Midbrain (tissue), 1 donor: ENCODE measurements around the gene CHPF2.
A peak's percentile ranks its signal among the peaks of the same experiment; 100 is the strongest.

Experiments
- DNase-seq: peaks from one replicate; lab custom pipeline; 2025; lab: John Stamatoyannopoulos, UW

Gene CHPF2

DNA sequence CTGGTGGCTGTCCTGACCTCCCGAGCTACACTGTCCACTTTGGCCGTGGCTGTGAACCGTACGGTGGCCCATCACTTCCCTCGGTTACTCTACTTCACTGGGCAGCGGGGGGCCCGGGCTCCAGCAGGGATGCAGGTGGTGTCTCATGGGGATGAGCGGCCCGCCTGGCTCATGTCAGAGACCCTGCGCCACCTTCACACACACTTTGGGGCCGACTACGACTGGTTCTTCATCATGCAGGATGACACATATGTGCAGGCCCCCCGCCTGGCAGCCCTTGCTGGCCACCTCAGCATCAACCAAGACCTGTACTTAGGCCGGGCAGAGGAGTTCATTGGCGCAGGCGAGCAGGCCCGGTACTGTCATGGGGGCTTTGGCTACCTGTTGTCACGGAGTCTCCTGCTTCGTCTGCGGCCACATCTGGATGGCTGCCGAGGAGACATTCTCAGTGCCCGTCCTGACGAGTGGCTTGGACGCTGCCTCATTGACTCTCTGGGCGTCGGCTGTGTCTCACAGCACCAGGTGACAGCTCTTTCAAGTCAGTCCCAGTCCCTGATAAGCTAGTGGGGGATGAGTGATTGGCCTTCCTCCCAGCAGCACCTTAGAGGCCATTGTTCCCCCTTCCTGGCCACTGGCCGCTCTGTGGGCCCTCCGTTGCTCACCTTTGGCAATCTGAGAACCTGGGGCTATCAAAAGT, 3.0 kb downstream of the CHPF2 start:
- DNase-seq = no peak

DNA sequence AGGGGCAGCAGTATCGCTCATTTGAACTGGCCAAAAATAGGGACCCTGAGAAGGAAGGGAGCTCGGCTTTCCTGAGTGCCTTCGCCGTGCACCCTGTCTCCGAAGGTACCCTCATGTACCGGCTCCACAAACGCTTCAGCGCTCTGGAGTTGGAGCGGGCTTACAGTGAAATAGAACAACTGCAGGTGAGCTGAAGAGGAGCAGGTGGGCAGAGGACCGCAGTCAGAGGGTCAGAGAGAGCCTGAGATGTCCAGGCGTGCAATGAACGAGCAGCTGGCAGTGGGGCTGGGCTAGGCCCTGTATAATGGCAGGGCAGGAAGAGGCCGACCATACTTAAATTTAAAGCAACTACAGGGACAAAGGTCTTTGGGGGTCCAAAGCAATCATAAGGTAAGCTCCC, 4.1 kb downstream of the CHPF2 start:
- DNase-seq = no peak

DNA sequence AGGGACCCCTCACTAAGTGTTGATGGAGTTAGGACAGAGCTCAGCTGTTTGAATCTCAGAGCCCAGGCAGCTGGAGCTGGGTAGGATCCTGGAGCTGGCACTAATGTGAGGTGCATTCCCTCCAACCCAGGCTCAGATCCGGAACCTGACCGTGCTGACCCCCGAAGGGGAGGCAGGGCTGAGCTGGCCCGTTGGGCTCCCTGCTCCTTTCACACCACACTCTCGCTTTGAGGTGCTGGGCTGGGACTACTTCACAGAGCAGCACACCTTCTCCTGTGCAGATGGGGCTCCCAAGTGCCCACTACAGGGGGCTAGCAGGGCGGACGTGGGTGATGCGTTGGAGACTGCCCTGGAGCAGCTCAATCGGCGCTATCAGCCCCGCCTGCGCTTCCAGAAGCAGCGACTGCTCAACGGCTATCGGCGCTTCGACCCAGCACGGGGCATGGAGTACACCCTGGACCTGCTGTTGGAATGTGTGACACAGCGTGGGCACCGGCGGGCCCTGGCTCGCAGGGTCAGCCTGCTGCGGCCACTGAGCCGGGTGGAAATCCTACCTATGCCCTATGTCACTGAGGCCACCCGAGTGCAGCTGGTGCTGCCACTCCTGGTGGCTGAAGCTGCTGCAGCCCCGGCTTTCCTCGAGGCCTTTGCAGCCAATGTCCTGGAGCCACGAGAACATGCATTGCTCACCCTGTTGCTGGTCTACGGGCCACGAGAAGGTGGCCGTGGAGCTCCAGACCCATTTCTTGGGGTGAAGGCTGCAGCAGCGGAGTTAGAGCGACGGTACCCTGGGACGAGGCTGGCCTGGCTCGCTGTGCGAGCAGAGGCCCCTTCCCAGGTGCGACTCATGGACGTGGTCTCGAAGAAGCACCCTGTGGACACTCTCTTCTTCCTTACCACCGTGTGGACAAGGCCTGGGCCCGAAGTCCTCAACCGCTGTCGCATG, 5.2 kb downstream of the CHPF2 start:
- no peak for DNase-seq

DNA sequence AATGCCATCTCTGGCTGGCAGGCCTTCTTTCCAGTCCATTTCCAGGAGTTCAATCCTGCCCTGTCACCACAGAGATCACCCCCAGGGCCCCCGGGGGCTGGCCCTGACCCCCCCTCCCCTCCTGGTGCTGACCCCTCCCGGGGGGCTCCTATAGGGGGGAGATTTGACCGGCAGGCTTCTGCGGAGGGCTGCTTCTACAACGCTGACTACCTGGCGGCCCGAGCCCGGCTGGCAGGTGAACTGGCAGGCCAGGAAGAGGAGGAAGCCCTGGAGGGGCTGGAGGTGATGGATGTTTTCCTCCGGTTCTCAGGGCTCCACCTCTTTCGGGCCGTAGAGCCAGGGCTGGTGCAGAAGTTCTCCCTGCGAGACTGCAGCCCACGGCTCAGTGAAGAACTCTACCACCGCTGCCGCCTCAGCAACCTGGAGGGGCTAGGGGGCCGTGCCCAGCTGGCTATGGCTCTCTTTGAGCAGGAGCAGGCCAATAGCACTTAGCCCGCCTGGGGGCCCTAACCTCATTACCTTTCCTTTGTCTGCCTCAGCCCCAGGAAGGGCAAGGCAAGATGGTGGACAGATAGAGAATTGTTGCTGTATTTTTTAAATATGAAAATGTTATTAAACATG, 6.0 kb downstream of the CHPF2 start:
- no peak for DNase-seq

DNA sequence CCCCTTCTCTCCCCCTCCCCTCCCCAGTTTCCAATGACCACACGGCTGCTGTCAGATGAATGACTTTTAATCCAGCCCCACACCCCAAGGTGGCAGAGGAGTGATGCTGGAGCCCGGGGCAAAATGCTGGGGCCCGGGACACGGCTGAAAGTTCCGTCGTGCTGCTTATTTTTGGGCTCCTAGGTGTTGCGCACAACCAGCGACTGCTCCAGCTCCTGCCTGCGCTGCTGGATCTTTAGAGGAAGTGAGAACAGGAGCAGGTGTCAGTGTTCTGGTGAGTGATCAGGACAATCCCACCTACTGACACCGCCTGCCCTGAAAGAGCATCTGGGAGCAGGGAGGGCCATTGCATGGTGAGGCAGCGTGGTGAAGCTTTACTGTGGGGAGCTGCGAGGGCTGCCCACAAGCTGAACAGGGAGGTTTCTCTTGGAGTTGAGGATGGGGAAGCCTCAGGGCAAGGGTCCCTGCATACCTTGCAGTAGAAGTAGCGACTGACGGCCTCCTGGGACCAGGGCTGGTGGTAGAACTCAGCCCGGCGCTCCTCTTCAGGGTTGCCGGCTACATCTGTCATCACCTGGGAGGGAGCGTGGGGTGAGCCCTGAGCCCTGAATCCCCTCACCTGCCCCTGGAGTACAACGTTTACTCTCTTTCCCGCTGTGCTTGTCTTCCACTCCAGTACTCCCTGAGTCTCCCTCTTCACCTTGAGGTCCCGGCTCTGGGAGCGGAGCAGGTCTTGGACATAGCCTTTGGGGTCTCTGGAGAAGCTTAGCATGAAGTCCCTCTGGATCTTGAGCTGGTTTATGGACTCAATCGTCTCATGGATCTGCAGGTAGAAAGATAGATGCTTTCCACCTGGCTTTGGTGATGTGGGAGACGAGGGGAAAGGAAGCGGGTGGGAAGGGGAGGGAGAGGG, 6.9 kb downstream of the CHPF2 start:
- DNase-seq = no peak

DNA sequence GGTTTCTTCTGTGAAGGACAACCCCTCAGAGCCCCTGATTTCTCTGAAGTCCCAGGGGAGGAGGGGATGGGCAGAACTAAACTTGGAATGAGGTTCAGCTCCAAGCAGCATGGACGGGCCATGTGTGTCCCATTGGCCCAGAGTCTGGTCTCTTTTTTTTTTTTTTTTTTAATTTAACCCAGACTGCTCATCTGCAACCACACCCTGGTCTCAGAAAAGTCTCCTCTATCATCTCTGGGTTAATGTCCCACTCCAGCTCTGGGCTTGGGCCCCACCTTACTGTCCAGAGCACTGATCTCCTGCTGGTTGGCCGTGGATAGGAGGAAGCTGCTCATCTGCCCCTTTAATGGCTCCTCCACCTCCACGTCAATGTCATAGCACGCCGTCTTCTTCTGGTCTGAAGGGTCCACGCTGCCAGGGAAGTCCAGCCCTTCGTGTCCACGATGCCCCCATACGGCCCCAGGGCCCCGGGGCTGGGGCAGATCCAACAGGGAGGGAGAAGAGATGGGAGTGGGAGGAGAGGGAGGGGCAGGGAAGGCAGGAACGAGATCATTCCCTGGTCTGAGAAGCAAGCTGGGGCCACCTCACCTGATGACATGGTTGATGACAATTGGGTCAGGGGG, 7.7 kb downstream of the CHPF2 start:
- DNase-seq = no peak

DNA sequence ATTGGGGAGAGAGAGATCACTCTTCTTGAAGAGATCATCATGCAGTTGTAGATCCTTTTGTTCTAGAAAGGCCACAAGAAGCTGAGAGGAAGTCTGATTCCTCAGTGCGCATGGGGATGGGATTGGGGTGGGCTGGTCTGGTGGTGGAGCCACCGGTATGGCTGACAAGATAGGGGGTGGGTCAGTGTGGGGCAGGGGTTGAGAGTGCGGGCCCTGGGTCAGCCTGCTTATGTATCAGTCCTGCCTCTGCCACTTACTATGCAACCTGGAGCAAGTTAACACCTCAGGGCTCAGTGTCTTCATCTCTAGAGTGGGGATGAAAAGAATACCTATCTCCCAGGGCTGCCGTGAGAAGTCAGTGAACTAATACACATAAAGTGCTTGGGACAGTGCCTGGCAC, 8.3 kb downstream of the CHPF2 start:
- DNase-seq = no peak

DNA sequence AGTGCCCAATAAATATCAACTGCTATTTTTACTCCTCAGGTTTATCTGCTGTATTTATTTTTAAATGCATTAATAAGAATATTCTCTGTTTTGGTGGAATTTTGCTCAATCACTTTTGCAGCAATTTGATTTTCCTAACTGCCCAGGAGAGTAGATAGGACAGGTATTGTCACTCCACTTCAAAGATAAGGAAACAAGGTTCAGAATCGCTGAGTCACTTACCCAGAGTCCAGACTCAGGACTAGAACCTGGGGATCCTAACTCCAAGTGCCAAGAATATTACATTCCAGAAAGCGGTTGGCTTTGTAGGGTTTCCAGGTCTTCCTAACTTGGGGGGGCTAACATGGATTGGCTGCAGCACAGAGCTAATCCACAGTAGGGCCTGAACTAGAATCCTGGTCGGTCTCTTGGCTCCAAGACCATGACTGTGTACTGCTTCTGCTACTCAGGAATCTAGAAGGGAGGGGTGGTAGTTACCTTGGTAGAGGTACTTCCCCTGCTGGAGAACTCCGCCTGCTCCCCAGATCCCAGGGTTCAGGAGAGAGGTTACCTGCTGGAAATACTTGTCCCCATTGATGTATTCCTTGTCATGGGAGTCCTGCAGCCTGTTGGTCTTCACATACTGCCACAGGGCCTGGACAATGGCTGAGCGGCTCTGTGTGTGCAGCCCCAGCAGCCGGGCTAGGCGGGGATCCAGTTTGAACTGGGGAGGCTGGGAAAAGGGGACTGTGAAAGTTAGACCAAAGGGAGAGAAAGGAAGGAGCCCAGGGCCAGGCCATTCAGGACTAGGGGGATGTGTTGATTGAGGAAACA, 8.9 kb downstream of the CHPF2 start:
- DNase-seq = no peak

DNA sequence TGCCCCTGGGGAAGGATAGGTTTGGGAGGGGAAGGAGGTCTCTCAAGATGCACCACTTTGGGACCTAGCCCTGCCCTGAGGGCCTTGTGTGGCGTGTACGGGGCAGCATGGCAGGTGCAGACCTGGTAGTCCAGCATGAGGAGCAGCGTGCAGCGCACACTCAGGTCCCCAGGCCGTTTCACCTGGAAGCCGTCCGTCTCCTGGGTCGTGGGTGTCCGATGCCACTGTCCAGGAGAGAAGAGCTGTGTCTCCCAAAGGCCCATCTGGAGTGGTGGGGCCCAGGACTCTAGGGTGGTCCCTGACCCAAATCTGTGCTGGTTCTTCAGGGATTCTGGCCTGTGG, 9.4 kb downstream of the CHPF2 start:
- no peak for DNase-seq

DNA sequence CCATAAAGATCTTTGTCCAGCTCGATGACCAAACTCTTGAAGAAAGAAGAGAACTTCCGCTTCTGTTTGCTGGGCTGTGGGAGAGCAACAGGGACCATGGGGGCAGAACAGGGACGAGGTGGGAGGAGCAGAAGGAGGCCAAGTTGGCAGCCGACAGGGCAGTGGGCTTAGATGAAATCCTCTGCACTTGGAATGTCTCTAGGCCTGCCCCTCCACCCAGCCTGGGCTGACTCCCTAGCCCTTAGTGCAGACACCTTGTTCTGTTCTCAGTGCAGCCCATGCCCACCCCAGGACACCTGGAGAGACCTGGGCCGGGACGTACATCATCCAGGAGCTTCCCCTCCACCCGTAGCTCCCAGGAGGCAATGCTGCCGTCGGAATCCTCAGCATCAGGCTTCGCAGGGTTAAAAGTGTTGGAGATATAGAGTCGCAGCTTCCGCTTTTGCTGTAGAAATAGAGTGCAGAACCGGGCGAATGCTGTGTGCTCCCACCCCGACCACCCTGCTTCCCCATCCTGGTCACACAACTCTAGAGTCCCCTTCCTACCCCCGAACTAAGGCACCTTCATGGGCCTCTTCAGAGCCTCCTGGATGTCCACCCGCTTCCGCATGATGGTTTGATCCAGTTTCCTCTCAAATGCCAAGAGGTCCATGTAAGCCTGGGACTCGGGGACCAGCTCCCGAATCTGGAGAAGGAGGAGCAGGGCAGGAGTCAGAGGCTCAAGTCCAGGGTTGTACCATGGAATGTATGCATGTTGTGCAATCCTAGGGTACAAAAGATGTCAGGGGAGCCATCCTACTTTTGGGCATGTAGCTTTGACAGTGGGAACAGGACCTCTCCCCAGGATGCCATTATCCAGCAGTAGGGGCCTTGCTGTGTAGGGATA, 10.1 kb downstream of the CHPF2 start:
- no peak for DNase-seq

DNA sequence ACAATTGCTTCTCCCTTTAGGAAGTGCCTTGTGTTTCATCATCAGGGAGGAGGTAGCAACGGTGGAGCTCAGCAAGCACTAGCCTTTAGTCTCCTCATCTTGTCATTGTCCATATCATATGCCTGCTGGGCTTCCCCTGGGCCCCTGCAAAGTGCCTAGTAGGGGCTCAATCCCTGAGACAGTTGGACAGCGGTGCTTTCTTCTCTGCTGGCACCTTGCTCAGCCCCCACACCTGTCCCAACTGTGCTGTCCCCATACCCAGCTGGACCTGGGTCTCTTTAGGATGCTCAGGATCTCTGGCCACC, 10.7 kb downstream of the CHPF2 start:
- no peak for DNase-seq

DNA sequence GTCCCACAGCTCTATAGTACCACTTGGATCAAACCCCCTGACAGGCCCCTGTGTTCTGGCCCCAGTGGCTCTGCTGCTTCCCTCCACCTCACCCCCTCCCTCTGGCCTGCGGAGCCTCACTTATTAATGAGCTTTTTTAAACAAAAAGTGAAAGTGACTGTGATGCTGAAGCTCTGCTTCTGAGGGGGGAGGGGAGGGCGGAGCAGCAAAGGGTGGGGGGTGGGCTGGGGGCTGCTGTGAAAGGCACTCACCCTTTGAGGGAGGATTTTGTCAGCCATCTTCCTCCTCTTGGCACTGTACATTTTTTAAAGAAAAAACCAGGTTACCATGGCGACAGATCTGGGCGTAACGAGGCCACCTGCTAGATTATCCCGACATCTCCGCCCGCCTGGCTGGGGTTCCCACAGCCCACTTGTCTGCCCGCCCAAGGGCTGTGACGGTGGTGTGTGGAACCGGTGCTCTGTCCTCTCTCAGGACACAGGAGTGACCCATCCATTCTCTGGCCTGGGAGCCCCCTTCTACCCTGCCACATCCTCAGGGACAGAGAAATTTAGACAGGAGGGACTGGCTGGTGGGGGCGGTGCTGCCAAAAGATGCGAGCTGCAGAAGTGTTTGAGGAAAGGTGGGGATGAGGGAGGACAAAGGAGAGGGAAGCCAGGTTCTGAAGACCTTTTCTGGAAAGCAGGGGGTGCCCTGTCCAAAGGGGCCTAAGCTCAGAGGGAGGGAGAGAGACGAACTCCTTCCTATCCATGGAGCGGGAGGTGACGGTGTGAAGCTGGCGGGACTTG, 11.3 kb downstream of the CHPF2 start:
- no peak for DNase-seq

DNA sequence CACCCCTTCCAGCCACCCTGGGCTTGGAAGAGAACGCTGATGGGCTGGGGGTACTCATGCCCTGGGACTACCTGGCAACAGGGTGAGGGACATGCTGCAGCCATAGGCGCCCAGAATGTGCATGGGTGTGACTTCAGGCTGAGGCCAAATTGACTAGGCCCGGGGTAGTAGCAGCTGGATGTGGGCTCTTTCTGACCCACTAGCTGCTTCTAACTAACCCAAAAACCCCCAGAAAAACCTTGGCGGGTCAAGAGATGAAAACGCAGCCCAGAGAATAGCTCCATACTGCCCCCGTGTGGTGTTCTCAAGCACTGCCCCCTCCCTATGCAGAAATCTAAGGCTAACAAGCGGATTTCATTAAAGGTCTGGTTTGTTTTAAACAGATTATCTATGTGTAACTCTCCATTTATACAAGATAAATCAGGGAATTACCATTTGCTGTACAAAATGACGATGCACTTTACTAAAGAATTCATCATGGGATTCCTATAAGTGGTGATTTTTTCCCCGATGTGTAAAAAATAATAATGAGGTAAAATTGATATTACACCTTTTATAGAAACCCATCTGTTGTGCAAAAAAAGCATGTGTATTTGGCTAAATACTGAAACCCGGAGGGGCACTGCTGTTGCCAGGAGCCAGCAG, 12.0 kb downstream of the CHPF2 start:
- peak; percentile 65 for DNase-seq

DNA sequence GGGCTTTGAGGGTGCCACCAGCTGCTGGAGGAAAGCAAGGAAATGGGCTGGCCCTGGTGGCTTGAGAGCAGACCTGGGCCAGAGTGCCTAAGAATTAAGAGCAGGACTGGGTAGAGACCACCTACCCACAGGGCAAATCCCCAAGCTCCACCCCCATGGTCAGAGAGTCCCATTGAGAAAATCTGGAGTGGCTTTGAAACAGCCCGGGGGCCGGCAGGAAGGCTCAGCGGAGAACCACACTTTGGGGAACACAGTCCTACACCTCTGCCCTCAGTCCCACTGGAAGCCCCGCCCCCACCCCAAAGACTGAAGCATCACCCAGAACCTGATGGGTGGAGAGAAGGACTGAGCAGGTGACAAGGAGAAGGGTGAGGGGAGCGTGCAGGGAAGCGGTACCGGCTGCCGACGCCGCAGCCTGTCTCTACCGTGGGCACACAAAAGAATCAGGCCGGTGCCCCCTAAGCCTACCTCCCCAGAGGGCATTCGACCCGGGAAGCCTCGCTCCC, 12.6 kb downstream of the CHPF2 start:
- DNase-seq = no peak

DNA sequence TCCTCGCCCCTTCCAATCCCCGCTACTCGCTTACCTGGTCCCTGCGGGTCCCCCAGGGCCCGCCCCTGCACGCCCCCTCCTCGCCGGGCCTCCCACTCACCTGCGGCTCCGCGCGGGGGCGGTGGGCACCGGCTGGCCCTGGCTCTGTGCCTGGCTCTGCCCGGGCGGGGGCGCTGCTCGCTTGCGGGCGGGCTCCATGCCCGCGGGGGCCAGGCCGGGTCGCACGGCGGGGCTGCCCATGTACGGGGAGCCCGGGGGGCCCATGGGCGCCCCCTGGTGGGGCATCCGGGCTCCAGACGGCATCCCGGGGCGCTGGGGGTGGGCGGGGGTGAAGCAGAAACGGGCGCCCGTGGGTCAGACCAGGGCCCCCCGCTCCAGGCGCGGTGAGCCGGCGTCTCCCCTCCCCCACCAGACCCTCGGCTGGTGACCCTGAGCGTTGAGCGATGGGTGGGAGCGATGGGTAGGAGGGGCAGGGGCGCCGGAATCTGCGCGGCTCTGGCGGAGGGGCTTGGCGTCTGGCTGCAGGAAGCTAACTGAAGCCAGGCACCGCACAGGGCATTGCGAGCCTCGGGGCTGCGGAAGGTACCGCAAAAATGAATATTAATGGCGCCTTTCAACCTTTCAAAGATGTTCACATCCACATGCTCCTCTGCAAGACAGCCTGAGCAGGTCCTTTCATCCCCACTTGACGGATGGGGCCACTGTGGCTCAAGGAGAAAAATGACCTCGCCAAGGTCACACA, 13.2 kb downstream of the CHPF2 start:
- no peak for DNase-seq

DNA sequence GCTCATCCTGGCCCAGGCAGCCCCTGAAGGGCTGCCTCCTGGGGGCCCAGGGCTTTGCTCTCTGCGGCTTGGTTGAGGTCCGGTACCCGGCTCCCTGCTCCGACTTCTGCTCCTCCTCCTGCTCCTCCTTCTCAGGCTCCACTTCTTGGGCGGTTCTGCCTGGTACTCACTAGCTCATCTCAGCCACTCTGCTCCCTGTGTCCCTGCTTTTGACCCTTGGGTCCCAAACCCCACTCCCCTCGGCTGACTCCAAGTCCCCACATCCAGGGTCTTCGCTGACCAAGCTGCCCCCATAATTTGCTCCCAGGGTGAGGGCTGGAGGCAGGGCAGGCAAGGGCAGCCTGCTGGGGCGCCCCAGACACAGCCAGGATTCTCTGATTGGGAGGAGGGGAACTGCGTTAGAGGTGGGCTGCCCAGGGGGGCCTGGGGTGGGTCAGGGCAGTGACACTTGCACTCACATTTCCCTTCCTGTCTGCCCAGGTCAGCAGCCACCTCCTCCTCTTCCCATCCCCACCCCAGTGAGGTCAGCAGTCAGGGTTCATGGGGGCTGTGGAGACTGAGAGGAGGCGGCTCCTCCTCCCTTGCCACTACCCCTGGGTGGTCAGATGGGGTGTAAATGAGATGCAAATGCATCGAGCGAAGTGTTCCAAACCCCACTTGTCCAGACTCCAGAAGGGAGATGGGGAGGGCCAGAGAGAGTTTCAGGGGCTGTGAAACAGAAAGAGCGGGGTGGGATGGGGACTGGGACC, 14.0 kb downstream of the CHPF2 start:
- no peak for DNase-seq
